Neural cell (in vitro differentiated cells): ENCODE data around the gene ABHD14A. TPM values are rescaled to one million over a fixed set of nuclear protein-coding genes. Genes with fewer than 3 reads are reported as not detected.

Source experiments
- H2AFZ ChIP-seq: fragments of 200-600, 300-800 bp; sonication (generic), shearing (Covaris generic); 2 replicates; pipeline ENCODE4 v1.6.0; 2014; ENCODE audit warnings: low read depth, mild to moderate bottlenecking, antibody characterized with exemption, low read length, moderate library complexity
- H3F3A ChIP-seq: fragments of 200-600 bp; shearing (Covaris generic); 2 replicates; pipeline ENCODE4 v1.6.1; 2016; ENCODE audit warnings: mild to moderate bottlenecking, moderate library complexity, mixed read lengths, antibody characterized with exemption, low read length; ENCODE audit not compliant: insufficient read depth, poor library complexity, severe bottlenecking
- H3K27ac ChIP-seq: fragments of 200-600, 300-800 bp; sonication (generic), shearing (Covaris generic); 2 replicates; pipeline ENCODE4 v1.5.1; 2014; ENCODE audit warnings: mild to moderate bottlenecking, low read length, moderate library complexity
- H3K27me3 ChIP-seq: fragments of 300-800, 200-600 bp; sonication (generic), shearing (Covaris generic); 2 replicates; pipeline ENCODE4 v1.6.0; 2014; ENCODE audit warnings: mild to moderate bottlenecking, low read depth, low read length, moderate library complexity; ENCODE audit not compliant: insufficient read depth
- H3K36me3 ChIP-seq: fragments of 300-800, 200-600 bp; sonication (generic), shearing (Covaris generic); 2 replicates; pipeline ENCODE4 v1.5.1; 2014; ENCODE audit warnings: mild to moderate bottlenecking, antibody characterized with exemption, low read length, moderate library complexity; ENCODE audit not compliant: insufficient read depth
- H3K4me2 ChIP-seq: fragments of 300-800, 200-600 bp; sonication (generic), shearing (Covaris generic); 2 replicates; pipeline ENCODE4 v1.6.0; 2014; ENCODE audit warnings: mild to moderate bottlenecking, low read length
- H3K4me3 ChIP-seq: fragments of 300-800, 200-600 bp; sonication (generic), shearing (Covaris generic); 2 replicates; pipeline ENCODE4 v1.5.1; 2014; ENCODE audit warnings: mild to moderate bottlenecking, low read length, moderate library complexity
- H3K79me2 ChIP-seq: fragments of 200-600 bp; shearing (Covaris generic); replicated peaks from 2 replicates; pipeline ENCODE4 v1.6.0; 2014; ENCODE audit warnings: mild to moderate bottlenecking, low read length, moderate library complexity; ENCODE audit not compliant: insufficient read depth
- H3K9ac ChIP-seq: fragments of 300-800, 200-600 bp; sonication (generic), shearing (Covaris generic); 2 replicates; pipeline ENCODE4 v1.6.1; 2016; ENCODE audit warnings: mild to moderate bottlenecking, low read length, mixed read lengths
- H3K9me2 ChIP-seq: fragments of 200-600 bp; shearing (Covaris generic); 2 replicates; pipeline ENCODE4 v1.6.1; 2016; ENCODE audit warnings: mild to moderate bottlenecking, low read length, mixed read lengths; ENCODE audit not compliant: insufficient read depth
- H3K9me3 ChIP-seq: fragments of 200-600, 300-800 bp; sonication (generic), shearing (Covaris generic); 2 replicates; pipeline ENCODE4 v1.6.1; 2016; ENCODE audit warnings: mild to moderate bottlenecking, mixed run types, low read length, moderate library complexity, mixed read lengths
- H4K20me1 ChIP-seq: fragments of 200-600 bp; shearing (Covaris generic); 2 replicates; pipeline ENCODE4 v1.6.1; 2016; ENCODE audit warnings: mild to moderate bottlenecking, mixed run types; ENCODE audit not compliant: insufficient read depth
- EP300 ChIP-seq: fragments of 450-650 bp; conservative IDR thresholded peaks from 2 replicates; pipeline ENCODE4 v1.6.1; 2014; ENCODE audit warnings: antibody characterized with exemption, mild to moderate bottlenecking, moderate library complexity; ENCODE audit not compliant: poor library complexity, severe bottlenecking
- EZH2 ChIP-seq: fragments of 200-600, 300-800 bp; shearing (Covaris generic), sonication (generic); IDR thresholded peaks from 2 replicates; pipeline ENCODE4 v1.6.1; 2014; ENCODE audit warnings: antibody characterized with exemption, low read length, borderline replicate concordance, mild to moderate bottlenecking; ENCODE audit not compliant: insufficient read depth, poor library complexity, severe bottlenecking
- MXI1 ChIP-seq: fragments of 450-650 bp; conservative IDR thresholded peaks from 2 replicates; pipeline ENCODE4 v1.6.1; 2014; ENCODE audit warnings: antibody characterized with exemption, mild to moderate bottlenecking; ENCODE audit not compliant: poor library complexity, severe bottlenecking
- POLR2AphosphoS5 ChIP-seq: IDR thresholded peaks from 2 replicates; pipeline ENCODE4 v1.6.1; 2012
- SMC3 ChIP-seq: fragments of 450-650 bp; conservative IDR thresholded peaks from 2 replicates; pipeline ENCODE4 v1.6.1; 2014; ENCODE audit warnings: antibody characterized with exemption, mild to moderate bottlenecking, moderate library complexity; ENCODE audit not compliant: poor library complexity
- TAF1 ChIP-seq: IDR thresholded peaks from 2 replicates; pipeline ENCODE4 v1.6.1; 2012; ENCODE audit warnings: low read depth
- polyA plus RNA-seq: library from polyadenylated mRNA; depleted of rRNA; stranded (reverse); fragments of >200 nt; gene quantifications from 2 replicates; pipeline ENCODE4 v1.2.3, GENCODE V29; 2014
- TF ChIP-seq, protein P1 (sequence below): fragments of 450-650 bp; IDR thresholded peaks from 2 replicates; pipeline ENCODE4 v1.5.1; 2014; ENCODE audit warnings: antibody characterized with exemption, mild to moderate bottlenecking, moderate library complexity; ENCODE audit not compliant: poor library complexity, severe bottlenecking
- TF ChIP-seq, protein P2 (sequence below): IDR thresholded peaks from 2 replicates; pipeline ENCODE4 v1.6.1; 2012; ENCODE audit warnings: borderline replicate concordance

The ABHD14A gene
- polyA plus RNA-seq, 1 donor from 2014 or later = 57.8 TPM

DNA sequence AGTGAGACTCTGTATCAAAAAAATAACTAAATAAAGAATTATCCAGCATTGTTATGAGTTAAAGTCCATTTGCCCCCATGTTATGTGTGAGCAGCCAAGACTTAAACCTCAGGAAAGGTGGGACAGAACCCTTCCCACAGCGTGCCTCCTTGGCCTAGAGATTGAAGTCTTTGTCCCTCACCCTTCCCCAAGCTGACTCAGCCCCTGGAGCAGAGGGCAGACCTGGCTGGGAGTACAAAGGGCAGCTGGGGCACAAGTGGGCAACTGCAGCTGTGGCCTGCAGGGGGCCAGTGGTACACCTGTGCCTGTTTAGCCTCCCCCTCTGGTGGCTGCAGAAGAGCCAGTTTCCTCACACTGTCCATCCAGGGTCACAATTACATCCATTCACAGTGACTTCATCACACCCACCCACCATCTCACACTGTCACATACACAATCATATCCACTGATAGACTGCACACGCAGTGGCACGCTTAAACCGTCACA is 7.5 kb downstream of the ABHD14A start:
- H3K79me2 ChIP-seq = no peaks in the 10 kb centered on the region
- H3K9me2 ChIP-seq = no peaks in the 10 kb centered on the region
- no peaks in the 10 kb centered on the region for H3K9me3 ChIP-seq
- no peaks in the 10 kb centered on the region for H3K36me3 ChIP-seq
- peak overlapping the region; percentile 59 for H3K4me3 ChIP-seq
- no peaks in the 10 kb centered on the region for H4K20me1 ChIP-seq
- no peak for TF ChIP-seq EP300
- TF ChIP-seq, protein P1, sequence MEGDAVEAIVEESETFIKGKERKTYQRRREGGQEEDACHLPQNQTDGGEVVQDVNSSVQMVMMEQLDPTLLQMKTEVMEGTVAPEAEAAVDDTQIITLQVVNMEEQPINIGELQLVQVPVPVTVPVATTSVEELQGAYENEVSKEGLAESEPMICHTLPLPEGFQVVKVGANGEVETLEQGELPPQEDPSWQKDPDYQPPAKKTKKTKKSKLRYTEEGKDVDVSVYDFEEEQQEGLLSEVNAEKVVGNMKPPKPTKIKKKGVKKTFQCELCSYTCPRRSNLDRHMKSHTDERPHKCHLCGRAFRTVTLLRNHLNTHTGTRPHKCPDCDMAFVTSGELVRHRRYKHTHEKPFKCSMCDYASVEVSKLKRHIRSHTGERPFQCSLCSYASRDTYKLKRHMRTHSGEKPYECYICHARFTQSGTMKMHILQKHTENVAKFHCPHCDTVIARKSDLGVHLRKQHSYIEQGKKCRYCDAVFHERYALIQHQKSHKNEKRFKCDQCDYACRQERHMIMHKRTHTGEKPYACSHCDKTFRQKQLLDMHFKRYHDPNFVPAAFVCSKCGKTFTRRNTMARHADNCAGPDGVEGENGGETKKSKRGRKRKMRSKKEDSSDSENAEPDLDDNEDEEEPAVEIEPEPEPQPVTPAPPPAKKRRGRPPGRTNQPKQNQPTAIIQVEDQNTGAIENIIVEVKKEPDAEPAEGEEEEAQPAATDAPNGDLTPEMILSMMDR = peak; percentile 42
- no peak for TF ChIP-seq MXI1
- TF ChIP-seq SMC3 = no peak
- H3F3A ChIP-seq = no peaks in the 10 kb centered on the region
- H3K4me2 ChIP-seq = no peak overlapping the region
- H3K27me3 ChIP-seq = no peaks in the 10 kb centered on the region
- no peak overlapping the region for H2AFZ ChIP-seq
- no peak overlapping the region for H3K27ac ChIP-seq
- peak overlapping the region; percentile 46 for H3K9ac ChIP-seq

DNA sequence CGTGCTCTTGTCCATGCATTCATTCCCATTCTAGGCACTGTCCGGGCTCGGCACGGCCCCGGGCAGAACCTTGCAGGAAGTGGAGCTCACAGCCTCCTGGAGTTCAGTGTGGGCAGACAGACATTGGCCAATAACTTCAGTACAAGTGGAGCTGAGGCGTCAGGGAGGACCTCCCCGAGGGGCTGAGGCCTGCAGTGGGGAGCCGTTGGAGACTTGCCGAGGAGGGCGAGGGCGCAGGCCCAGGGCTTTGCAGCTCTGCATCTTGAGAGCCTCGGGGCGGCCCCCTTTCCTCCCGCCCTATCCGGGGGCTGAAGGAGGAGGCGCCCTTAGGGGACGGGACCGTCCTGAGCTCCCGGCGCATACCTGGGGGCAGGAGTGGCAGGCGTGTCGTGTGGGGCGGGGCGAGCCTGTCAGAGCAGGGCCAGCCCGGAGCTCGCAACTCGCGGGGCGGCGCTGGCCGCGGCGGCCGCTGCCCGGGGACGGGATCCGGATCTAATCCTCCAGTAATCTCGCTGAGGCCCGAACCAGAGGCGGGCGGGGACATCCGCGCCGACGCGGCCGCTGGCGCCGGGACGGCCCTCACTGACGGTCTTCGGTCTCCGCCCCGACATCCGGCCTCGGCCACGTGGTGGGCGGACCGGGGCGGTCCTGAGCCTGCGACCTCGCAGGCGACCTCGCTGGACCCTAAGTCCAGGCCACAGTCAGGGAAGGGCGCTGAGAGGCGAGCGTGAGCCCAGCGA is 8.1 kb downstream of the ABHD14A start, which contains the start of gene ACY1:
Gene ACY1 (plus strand): TSS at position 698 of the 740 bp plus-strand sequence. CDS start 530 bp downstream, outside the sequence.
- Histone ChIP-seq H3K9me3 (no peaks in the 10 kb centered on the region), H3K9me2 (no peaks in the 10 kb centered on the region), H4K20me1 (no peaks in the 10 kb centered on the region), H3K4me2 (no peak within 1 kb of the TSS), H3K9ac (peak within 1 kb of the TSS; percentile 46), H2AFZ (no peak within 1 kb of the TSS), H3K36me3 (no peaks in the 10 kb centered on the region), H3F3A (no peaks in the 10 kb centered on the region), H3K4me3 (peak within 1 kb of the TSS; percentile 59), H3K79me2 (no peaks in the 10 kb centered on the region), H3K27ac (no peak within 1 kb of the TSS), H3K27me3 (no peaks in the 10 kb centered on the region)
- TF ChIP-seq MXI1 = no peak
- TF ChIP-seq, protein P1 = no peak
- TF ChIP-seq SMC3 = no peak
- TF ChIP-seq, protein P2, sequence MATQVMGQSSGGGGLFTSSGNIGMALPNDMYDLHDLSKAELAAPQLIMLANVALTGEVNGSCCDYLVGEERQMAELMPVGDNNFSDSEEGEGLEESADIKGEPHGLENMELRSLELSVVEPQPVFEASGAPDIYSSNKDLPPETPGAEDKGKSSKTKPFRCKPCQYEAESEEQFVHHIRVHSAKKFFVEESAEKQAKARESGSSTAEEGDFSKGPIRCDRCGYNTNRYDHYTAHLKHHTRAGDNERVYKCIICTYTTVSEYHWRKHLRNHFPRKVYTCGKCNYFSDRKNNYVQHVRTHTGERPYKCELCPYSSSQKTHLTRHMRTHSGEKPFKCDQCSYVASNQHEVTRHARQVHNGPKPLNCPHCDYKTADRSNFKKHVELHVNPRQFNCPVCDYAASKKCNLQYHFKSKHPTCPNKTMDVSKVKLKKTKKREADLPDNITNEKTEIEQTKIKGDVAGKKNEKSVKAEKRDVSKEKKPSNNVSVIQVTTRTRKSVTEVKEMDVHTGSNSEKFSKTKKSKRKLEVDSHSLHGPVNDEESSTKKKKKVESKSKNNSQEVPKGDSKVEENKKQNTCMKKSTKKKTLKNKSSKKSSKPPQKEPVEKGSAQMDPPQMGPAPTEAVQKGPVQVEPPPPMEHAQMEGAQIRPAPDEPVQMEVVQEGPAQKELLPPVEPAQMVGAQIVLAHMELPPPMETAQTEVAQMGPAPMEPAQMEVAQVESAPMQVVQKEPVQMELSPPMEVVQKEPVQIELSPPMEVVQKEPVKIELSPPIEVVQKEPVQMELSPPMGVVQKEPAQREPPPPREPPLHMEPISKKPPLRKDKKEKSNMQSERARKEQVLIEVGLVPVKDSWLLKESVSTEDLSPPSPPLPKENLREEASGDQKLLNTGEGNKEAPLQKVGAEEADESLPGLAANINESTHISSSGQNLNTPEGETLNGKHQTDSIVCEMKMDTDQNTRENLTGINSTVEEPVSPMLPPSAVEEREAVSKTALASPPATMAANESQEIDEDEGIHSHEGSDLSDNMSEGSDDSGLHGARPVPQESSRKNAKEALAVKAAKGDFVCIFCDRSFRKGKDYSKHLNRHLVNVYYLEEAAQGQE = no peak
- TF ChIP-seq POLR2AphosphoS5 = no peak
- no peak for TF ChIP-seq EZH2
- no peak for TF ChIP-seq TAF1
